ENCODE measurements around the gene SCYL2. TPM values are rescaled to one million over a fixed set of nuclear protein-coding genes. Genes with fewer than 3 reads are reported as not detected.
A peak's percentile ranks its signal among the peaks of the same experiment; 100 is the strongest.
"Not testable (repeated sequence)": the region's sequence is repeated elsewhere in the genome, so short reads cannot be mapped to it uniquely, and the experiment has no call there.

SCYL2 gene
- total RNA-seq, 5 donors from 2014 or later (not counting 1 experiment from before 2014, with no cell fraction given) = 33.1 to 43.4 (median 36.7) TPM

DNA sequence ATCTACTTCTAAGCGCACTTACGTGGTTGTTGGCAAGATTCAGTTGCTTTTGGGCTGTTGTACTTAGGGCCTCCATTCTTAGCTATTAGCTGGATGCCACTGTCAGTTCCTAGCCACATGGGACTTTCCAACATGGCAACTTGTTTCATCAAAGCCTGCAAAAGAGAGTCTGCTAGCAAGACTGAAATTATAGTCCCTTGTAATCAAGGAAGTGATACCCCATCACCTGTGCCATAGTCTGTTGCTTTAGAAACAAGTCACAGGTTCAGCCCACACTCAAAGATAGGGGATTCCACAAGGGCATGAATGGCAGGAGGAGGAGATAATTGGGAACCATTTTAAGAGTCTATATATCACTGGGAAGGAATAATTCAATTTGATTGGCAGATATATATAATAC lies 62.8 kb downstream of the SCYL2 start:
- ChIA-PET CTCF (no interaction called here), POLR2A (no interaction called here)
- Mint-ChIP-seq H3K27me3 (no peaks in the 10 kb centered on the region), H3K36me3 (peaks cover 55% of the 10 kb centered on the region), H3K4me1 (no peaks in the 10 kb centered on the region), H3K27ac (no peak overlapping the region), H3K9me3 (no peaks in the 10 kb centered on the region), H3K4me3 (no peak overlapping the region)
- H3K4me1 ChIP-seq (ENCODE audit: control insufficient read depth in 1 of 2, extremely low read depth in 1 of 2, insufficient read depth in 2 of 2, low read length in 2 of 2) = no peaks in the 10 kb centered on the region
- 92% methylated on average over 2 of the region's 2 CpGs for whole genome bisulfite sequencing (ENCODE audit: insufficient coverage)
- H3K4me3 ChIP-seq (ENCODE audit: control insufficient read depth in 1 of 2, extremely low read depth in 1 of 2, low read length in 1 of 2) = no peak overlapping the region
- H3K27ac ChIP-seq (ENCODE audit: low read length) = no peak overlapping the region
- DNase-seq (peak in 1 of 35 experiments; percentile 1), ATAC-seq (replicated peaks in 1 of 4) (no peak)
- peaks cover 11 to 34% of the 10 kb centered on the region in 2 donors for H3K36me3 ChIP-seq (ENCODE audit: control insufficient read depth in 2 of 2, extremely low read depth in 1 of 2, insufficient read depth in 1 of 2, low read length in 1 of 2)
- no peaks in the 10 kb centered on the region for H3K27me3 ChIP-seq (replicated peaks in 1 of 2; ENCODE audit: control insufficient read depth in 2 of 2, extremely low read depth in 1 of 2, insufficient read depth in 2 of 2, low read length in 1 of 2)
- no peaks in the 10 kb centered on the region for H3K9me3 ChIP-seq

- H3K27me3 Mint-ChIP-seq = no peaks in the 10 kb centered on the region
- Histone ChIP-seq H3K27ac (ENCODE audit: low read length) (no peak overlapping the region), H3K36me3 (ENCODE audit: control insufficient read depth in 2 of 2, extremely low read depth in 1 of 2, insufficient read depth in 1 of 2, low read length in 1 of 2) (peaks cover 11 to 41% of the 10 kb centered on the region in 2 donors), H3K4me3 (ENCODE audit: control insufficient read depth in 1 of 2, extremely low read depth in 1 of 2, low read length in 1 of 2) (no peak overlapping the region), H3K4me1 (ENCODE audit: control insufficient read depth in 1 of 2, extremely low read depth in 1 of 2, insufficient read depth in 2 of 2, low read length in 2 of 2) (no peaks in the 10 kb centered on the region), H3K9me3 (no peaks in the 10 kb centered on the region), H3K27me3 (replicated peaks in 1 of 2; ENCODE audit: control insufficient read depth in 2 of 2, extremely low read depth in 1 of 2, insufficient read depth in 2 of 2, low read length in 1 of 2) (no peaks in the 10 kb centered on the region)
- WGBS (ENCODE audit: insufficient coverage) = 100% methylated on average over 1 of the region's 1 CpG
- H3K9me3 Mint-ChIP-seq = no peaks in the 10 kb centered on the region
- POLR2A ChIA-PET = no interaction called here
- no peak overlapping the region for H3K4me3 Mint-ChIP-seq
- H3K36me3 Mint-ChIP-seq = peaks cover 72% of the 10 kb centered on the region
- ATAC-seq (replicated peaks in 1 of 4) = no peak
- DNase-seq = no peak
- H3K27ac Mint-ChIP-seq = peak overlapping the region in 1 of 2 donors; percentile 49
- no peaks in the 10 kb centered on the region for H3K4me1 Mint-ChIP-seq
- CTCF ChIA-PET = no interaction called here
These were observed 64.9 kb downstream of the SCYL2 start for GRCh38 chr12:100331871-100332270.

- H3K27ac Mint-ChIP-seq = no peak overlapping the region
- POLR2A ChIA-PET = no interaction called here
- H3K36me3 ChIP-seq (ENCODE audit: control insufficient read depth in 2 of 2, extremely low read depth in 1 of 2, insufficient read depth in 1 of 2, low read length in 1 of 2) = peaks cover 11 to 40% of the 10 kb centered on the region in 2 donors
- no peak overlapping the region for H3K27ac ChIP-seq (ENCODE audit: low read length)
- no peak for ATAC-seq (replicated peaks in 1 of 4)
- H3K4me3 ChIP-seq (ENCODE audit: control insufficient read depth in 1 of 2, extremely low read depth in 1 of 2, low read length in 1 of 2) = no peak overlapping the region
- no peaks in the 10 kb centered on the region for H3K4me1 ChIP-seq (ENCODE audit: control insufficient read depth in 1 of 2, extremely low read depth in 1 of 2, insufficient read depth in 2 of 2, low read length in 2 of 2)
- H3K4me1 Mint-ChIP-seq = no peaks in the 10 kb centered on the region
- H3K36me3 Mint-ChIP-seq = peaks cover 77% of the 10 kb centered on the region
- no peaks in the 10 kb centered on the region for H3K9me3 ChIP-seq
- DNase-seq = no peak
- no peaks in the 10 kb centered on the region for H3K9me3 Mint-ChIP-seq
- H3K27me3 Mint-ChIP-seq = no peaks in the 10 kb centered on the region
- CTCF ChIA-PET = no interaction called here
- H3K4me3 Mint-ChIP-seq = no peak overlapping the region
- WGBS (ENCODE audit: insufficient coverage) = no CpG with 5 or more reads among the region's 2 CpGs
- H3K27me3 ChIP-seq (replicated peaks in 1 of 2; ENCODE audit: control insufficient read depth in 2 of 2, extremely low read depth in 1 of 2, insufficient read depth in 2 of 2, low read length in 1 of 2) = no peaks in the 10 kb centered on the region
These were observed 65.9 kb downstream of the SCYL2 start for GRCh38 chr12:100332852-100333251.

DNA sequence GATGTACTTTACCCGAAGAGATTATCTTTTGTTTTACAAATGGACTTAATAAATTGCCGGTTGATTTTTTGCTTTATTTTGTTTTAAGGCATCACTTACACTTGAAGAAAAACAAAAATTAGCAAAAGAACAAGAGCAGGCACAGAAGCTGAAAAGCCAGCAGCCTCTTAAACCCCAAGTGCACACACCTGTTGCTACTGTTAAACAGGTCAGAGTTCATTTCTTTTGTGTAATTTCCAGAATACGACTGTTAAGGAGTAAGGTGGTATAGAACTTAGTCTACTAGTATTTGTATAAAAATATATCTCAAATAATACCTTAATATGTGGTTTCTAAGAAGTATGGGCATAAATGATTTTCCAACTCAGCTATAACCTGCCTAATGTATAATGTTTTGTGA lies 70.3 kb downstream of the SCYL2 start:
- Mint-ChIP-seq H3K4me3 (no peak overlapping the region), H3K4me1 (no peaks in the 10 kb centered on the region), H3K9me3 (peaks cover 0 to under 1% (median 0%) of the 10 kb centered on the region in 3 donors), H3K36me3 (peaks cover 55% of the 10 kb centered on the region), H3K27ac (no peak overlapping the region), H3K27me3 (no peaks in the 10 kb centered on the region)
- Histone ChIP-seq H3K27me3 (replicated peaks in 1 of 2; ENCODE audit: control insufficient read depth in 2 of 2, extremely low read depth in 1 of 2, insufficient read depth in 2 of 2, low read length in 1 of 2) (no peaks in the 10 kb centered on the region), H3K4me1 (ENCODE audit: control insufficient read depth in 1 of 2, extremely low read depth in 1 of 2, insufficient read depth in 2 of 2, low read length in 2 of 2) (no peaks in the 10 kb centered on the region), H3K27ac (ENCODE audit: low read length) (no peak overlapping the region), H3K4me3 (ENCODE audit: control insufficient read depth in 1 of 2, extremely low read depth in 1 of 2, low read length in 1 of 2) (no peak overlapping the region), H3K36me3 (ENCODE audit: control insufficient read depth in 2 of 2, extremely low read depth in 1 of 2, insufficient read depth in 1 of 2, low read length in 1 of 2) (peaks cover 0 to 21% of the 10 kb centered on the region in 2 donors), H3K9me3 (no peaks in the 10 kb centered on the region)
- CTCF ChIA-PET = no interaction called here
- no CpG with 5 or more reads among the region's 3 CpGs for WGBS (ENCODE audit: insufficient coverage)
- POLR2A ChIA-PET = no interaction called here
- ATAC-seq (replicated peaks in 1 of 4) (no peak), DNase-seq (no peak)

- Mint-ChIP-seq H3K9me3 (peaks cover 0 to 3% (median 2%) of the 10 kb centered on the region in 3 donors), H3K4me1 (no peaks in the 10 kb centered on the region), H3K36me3 (peaks cover 58% of the 10 kb centered on the region), H3K27me3 (no peaks in the 10 kb centered on the region), H3K27ac (no peak overlapping the region), H3K4me3 (no peak overlapping the region)
- ATAC-seq (replicated peaks in 1 of 4) (no peak), DNase-seq (no peak)
- Histone ChIP-seq H3K9me3 (no peaks in the 10 kb centered on the region), H3K4me1 (ENCODE audit: control insufficient read depth in 1 of 2, extremely low read depth in 1 of 2, insufficient read depth in 2 of 2, low read length in 2 of 2) (no peaks in the 10 kb centered on the region), H3K27ac (ENCODE audit: low read length) (no peak overlapping the region), H3K4me3 (ENCODE audit: control insufficient read depth in 1 of 2, extremely low read depth in 1 of 2, low read length in 1 of 2) (no peak overlapping the region), H3K36me3 (ENCODE audit: control insufficient read depth in 2 of 2, extremely low read depth in 1 of 2, insufficient read depth in 1 of 2, low read length in 1 of 2) (peaks cover 0 to 19% of the 10 kb centered on the region in 2 donors), H3K27me3 (replicated peaks in 1 of 2; ENCODE audit: control insufficient read depth in 2 of 2, extremely low read depth in 1 of 2, insufficient read depth in 2 of 2, low read length in 1 of 2) (no peaks in the 10 kb centered on the region)
- POLR2A ChIA-PET = no interaction called here
- CTCF ChIA-PET = no interaction called here
These were observed 70.8 kb downstream of the SCYL2 start for GRCh38 chr12:100337727-100338126.

- no peak for DNase-seq
- ChIA-PET CTCF (no interaction called here), POLR2A (no interaction called here)
- Mint-ChIP-seq H3K9me3 (peaks cover 0 to 3% (median 2%) of the 10 kb centered on the region in 3 donors), H3K27me3 (no peaks in the 10 kb centered on the region), H3K4me3 (no peak overlapping the region), H3K27ac (no peak overlapping the region), H3K4me1 (no peaks in the 10 kb centered on the region), H3K36me3 (peaks cover 44% of the 10 kb centered on the region)
- Histone ChIP-seq H3K27ac (ENCODE audit: low read length) (no peak overlapping the region), H3K36me3 (ENCODE audit: control insufficient read depth in 2 of 2, extremely low read depth in 1 of 2, insufficient read depth in 1 of 2, low read length in 1 of 2) (peaks cover 0 to 19% of the 10 kb centered on the region in 2 donors), H3K9me3 (no peaks in the 10 kb centered on the region), H3K4me1 (ENCODE audit: control insufficient read depth in 1 of 2, extremely low read depth in 1 of 2, insufficient read depth in 2 of 2, low read length in 2 of 2) (no peaks in the 10 kb centered on the region), H3K4me3 (ENCODE audit: control insufficient read depth in 1 of 2, extremely low read depth in 1 of 2, low read length in 1 of 2) (no peak overlapping the region), H3K27me3 (replicated peaks in 1 of 2; ENCODE audit: control insufficient read depth in 2 of 2, extremely low read depth in 1 of 2, insufficient read depth in 2 of 2, low read length in 1 of 2) (no peaks in the 10 kb centered on the region)
- ATAC-seq (replicated peaks in 1 of 4) = no peak
These were observed 72.1 kb downstream of the SCYL2 start for GRCh38 chr12:100339071-100339470.

DNA sequence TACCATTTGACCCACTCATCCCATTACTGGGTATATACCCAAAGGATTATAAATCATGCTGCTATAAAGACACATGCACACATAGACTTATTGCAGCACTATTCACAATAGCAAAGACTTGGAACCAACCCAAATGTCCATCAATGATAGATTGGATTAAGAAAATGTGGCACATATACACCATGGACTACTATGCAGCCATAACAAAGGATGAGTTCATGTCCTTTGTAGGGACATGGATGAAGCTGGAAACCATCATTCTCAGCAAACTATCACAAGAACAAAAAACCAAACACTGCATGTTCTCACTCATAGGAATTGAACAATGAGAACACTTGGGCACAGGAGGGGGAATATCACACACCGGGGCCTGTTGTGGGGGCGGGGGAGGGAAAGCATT lies 75.9 kb downstream of the SCYL2 start:
- POLR2A ChIA-PET; H3K27ac Mint-ChIP-seq; H3K4me3 ChIP-seq (ENCODE audit: control insufficient read depth in 1 of 2, extremely low read depth in 1 of 2, low read length in 1 of 2); H3K27me3 Mint-ChIP-seq; DNase-seq; CTCF ChIA-PET; H3K4me1 ChIP-seq (ENCODE audit: control insufficient read depth in 1 of 2, extremely low read depth in 1 of 2, insufficient read depth in 2 of 2, low read length in 2 of 2); H3K9me3 ChIP-seq; H3K27ac ChIP-seq (ENCODE audit: low read length); H3K9me3 Mint-ChIP-seq; H3K4me1 Mint-ChIP-seq; H3K4me3 Mint-ChIP-seq; H3K27me3 ChIP-seq (replicated peaks in 1 of 2; ENCODE audit: control insufficient read depth in 2 of 2, extremely low read depth in 1 of 2, insufficient read depth in 2 of 2, low read length in 1 of 2); ATAC-seq (replicated peaks in 1 of 4); H3K36me3 ChIP-seq (ENCODE audit: control insufficient read depth in 2 of 2, extremely low read depth in 1 of 2, insufficient read depth in 1 of 2, low read length in 1 of 2): not testable (repeated sequence)
- H3K36me3 Mint-ChIP-seq = peaks cover 22% of the 10 kb centered on the region
- no CpG with 5 or more reads among the region's 2 CpGs for WGBS (ENCODE audit: insufficient coverage)

Data from T-cell (primary cell).